DOHH2 (cell line): Measurements from ENCODE around the gene FBXO42.

Experiments
- H3F3A ChIP-seq: fragments of 200-600 bp; sonication (generic), shearing (Covaris generic); 2 replicates; pipeline ENCODE4 v1.6.0; 2016; ENCODE audit warnings: antibody characterized with exemption, mild to moderate bottlenecking; ENCODE audit not compliant: control insufficient read depth, insufficient read depth
- H3K27ac ChIP-seq: fragments of 200-600 bp; sonication (generic); 2 replicates; pipeline ENCODE4 v1.5.1; 2014; ENCODE audit warnings: low read depth, mild to moderate bottlenecking, low read length, moderate library complexity
- H3K27me3 ChIP-seq: fragments of 200-600 bp; sonication (generic); 2 replicates; pipeline ENCODE4 v1.6.1; 2014; ENCODE audit warnings: mild to moderate bottlenecking, low read length, mixed read lengths; ENCODE audit not compliant: control insufficient read depth
- H3K36me3 ChIP-seq: fragments of 200-600 bp; sonication (generic); 2 replicates; pipeline ENCODE4 v1.6.1; 2014; ENCODE audit warnings: mild to moderate bottlenecking, low read length, moderate library complexity, mixed read lengths; ENCODE audit not compliant: control insufficient read depth
- H3K4me1 ChIP-seq: fragments of 200-600 bp; sonication (generic); 2 replicates; pipeline ENCODE4 v1.6.1; 2014; ENCODE audit warnings: mild to moderate bottlenecking, low read length, mixed read lengths; ENCODE audit not compliant: control insufficient read depth
- H3K4me2 ChIP-seq: fragments of 200-600 bp; sonication (generic); 2 replicates; pipeline ENCODE4 v1.6.0; 2014; ENCODE audit warnings: mild to moderate bottlenecking, low read length, moderate library complexity
- H3K4me3 ChIP-seq: fragments of 200-600 bp; sonication (generic); 2 replicates; pipeline ENCODE4 v1.5.1; 2014; ENCODE audit warnings: mild to moderate bottlenecking, low read length, mixed read lengths
- H3K79me2 ChIP-seq: fragments of 200-600 bp; sonication (generic); 2 replicates; pipeline ENCODE4 v1.6.1; 2014; ENCODE audit warnings: mild to moderate bottlenecking, low read length, mixed read lengths; ENCODE audit not compliant: control insufficient read depth
- H3K9me2 ChIP-seq: fragments of 200-600 bp; sonication (generic); replicated peaks from 2 replicates; pipeline ENCODE4 v1.6.1; 2014; ENCODE audit warnings: mild to moderate bottlenecking, low read length, mixed read lengths; ENCODE audit not compliant: control insufficient read depth
- H3K9me3 ChIP-seq: fragments of 200-600 bp; sonication (generic); 2 replicates; pipeline ENCODE4 v1.6.1; 2014; ENCODE audit warnings: antibody characterized with exemption, low read length, mixed read lengths; ENCODE audit not compliant: control insufficient read depth, insufficient read depth
- H4K20me1 ChIP-seq: fragments of 200-600 bp; sonication (generic); 2 replicates; pipeline ENCODE4 v1.6.0; 2014; ENCODE audit warnings: low read depth, mild to moderate bottlenecking, antibody characterized with exemption, low read length, moderate library complexity; ENCODE audit not compliant: control insufficient read depth, insufficient read depth
- EZH2phosphoT487 ChIP-seq: fragments of 200-600 bp; sonication (generic); IDR thresholded peaks from 2 replicates; pipeline ENCODE4 v1.6.1; 2017; ENCODE audit warnings: borderline replicate concordance, mild to moderate bottlenecking, antibody characterized with exemption, low read length, moderate library complexity, mixed read lengths
- TF ChIP-seq, protein P1 (sequence below): fragments of 200-600 bp; sonication (generic); IDR thresholded peaks from one replicate; pipeline ENCODE4 v1.5.1; 2014; ENCODE audit warnings: antibody characterized with exemption, mild to moderate bottlenecking, low read depth, low read length; ENCODE audit not compliant: poor library complexity, severe bottlenecking

FBXO42 gene

GRCh38 chr1:16326833-16327404 lies 25.4 kb downstream of the FBXO42 start:
- Histone ChIP-seq H3K4me3 (no peak overlapping the region), H3K36me3 (peaks cover 7% of the 10 kb centered on the region), H3F3A (no peaks in the 10 kb centered on the region), H3K27me3 (no peaks in the 10 kb centered on the region), H3K4me1 (peaks cover under 1% of the 10 kb centered on the region; the same call in 1 of the 2 replicates), H3K79me2 (peaks cover 52% of the 10 kb centered on the region), H3K9me2 (no peaks in the 10 kb centered on the region), H3K4me2 (no peak overlapping the region), H3K27ac (no peak overlapping the region), H4K20me1 (0 out of 2 replicates have a peak, but pooled peaks cover 3% of the 10 kb centered on the region), H3K9me3 (no peaks in the 10 kb centered on the region)
- no peak for TF ChIP-seq EZH2phosphoT487
- TF ChIP-seq, protein P1, sequence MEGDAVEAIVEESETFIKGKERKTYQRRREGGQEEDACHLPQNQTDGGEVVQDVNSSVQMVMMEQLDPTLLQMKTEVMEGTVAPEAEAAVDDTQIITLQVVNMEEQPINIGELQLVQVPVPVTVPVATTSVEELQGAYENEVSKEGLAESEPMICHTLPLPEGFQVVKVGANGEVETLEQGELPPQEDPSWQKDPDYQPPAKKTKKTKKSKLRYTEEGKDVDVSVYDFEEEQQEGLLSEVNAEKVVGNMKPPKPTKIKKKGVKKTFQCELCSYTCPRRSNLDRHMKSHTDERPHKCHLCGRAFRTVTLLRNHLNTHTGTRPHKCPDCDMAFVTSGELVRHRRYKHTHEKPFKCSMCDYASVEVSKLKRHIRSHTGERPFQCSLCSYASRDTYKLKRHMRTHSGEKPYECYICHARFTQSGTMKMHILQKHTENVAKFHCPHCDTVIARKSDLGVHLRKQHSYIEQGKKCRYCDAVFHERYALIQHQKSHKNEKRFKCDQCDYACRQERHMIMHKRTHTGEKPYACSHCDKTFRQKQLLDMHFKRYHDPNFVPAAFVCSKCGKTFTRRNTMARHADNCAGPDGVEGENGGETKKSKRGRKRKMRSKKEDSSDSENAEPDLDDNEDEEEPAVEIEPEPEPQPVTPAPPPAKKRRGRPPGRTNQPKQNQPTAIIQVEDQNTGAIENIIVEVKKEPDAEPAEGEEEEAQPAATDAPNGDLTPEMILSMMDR: no peak

DNA sequence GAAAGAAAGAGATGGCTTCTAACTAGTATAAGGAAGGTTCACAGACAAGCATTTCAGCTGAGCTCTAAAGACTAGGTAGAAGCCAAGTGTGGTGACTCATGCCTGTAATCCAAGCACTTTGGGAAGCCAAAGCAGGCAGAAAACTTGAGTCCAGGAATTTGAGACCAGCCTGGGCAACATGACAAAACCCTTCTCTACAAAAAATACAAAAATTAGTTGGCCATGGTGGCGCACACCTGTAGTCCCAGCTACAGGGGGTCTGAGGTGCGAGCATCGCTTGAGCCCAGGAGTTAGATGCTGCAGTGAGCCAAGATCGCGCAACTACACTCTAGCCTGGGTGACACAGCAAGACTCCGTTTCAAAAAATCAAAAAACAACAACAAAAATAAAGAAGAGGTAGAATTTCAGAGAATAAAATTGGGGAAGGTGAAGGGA lies 27.8 kb downstream of the FBXO42 start:
- Histone ChIP-seq H3K9me2 (no peaks in the 10 kb centered on the region), H3K36me3 (peaks cover 7% of the 10 kb centered on the region), H3K4me1 (peaks cover 2% of the 10 kb centered on the region; the same call in 1 of the 2 replicates), H3K27me3 (no peaks in the 10 kb centered on the region), H4K20me1 (0 out of 2 replicates have a peak, but pooled peaks cover 3% of the 10 kb centered on the region), H3K27ac (no peak overlapping the region), H3K9me3 (no peaks in the 10 kb centered on the region), H3K4me3 (no peak overlapping the region), H3F3A (no peaks in the 10 kb centered on the region), H3K79me2 (peaks cover 59% of the 10 kb centered on the region), H3K4me2 (no peak overlapping the region)
- TF ChIP-seq, protein P1: no peak
- no peak for TF ChIP-seq EZH2phosphoT487

DNA sequence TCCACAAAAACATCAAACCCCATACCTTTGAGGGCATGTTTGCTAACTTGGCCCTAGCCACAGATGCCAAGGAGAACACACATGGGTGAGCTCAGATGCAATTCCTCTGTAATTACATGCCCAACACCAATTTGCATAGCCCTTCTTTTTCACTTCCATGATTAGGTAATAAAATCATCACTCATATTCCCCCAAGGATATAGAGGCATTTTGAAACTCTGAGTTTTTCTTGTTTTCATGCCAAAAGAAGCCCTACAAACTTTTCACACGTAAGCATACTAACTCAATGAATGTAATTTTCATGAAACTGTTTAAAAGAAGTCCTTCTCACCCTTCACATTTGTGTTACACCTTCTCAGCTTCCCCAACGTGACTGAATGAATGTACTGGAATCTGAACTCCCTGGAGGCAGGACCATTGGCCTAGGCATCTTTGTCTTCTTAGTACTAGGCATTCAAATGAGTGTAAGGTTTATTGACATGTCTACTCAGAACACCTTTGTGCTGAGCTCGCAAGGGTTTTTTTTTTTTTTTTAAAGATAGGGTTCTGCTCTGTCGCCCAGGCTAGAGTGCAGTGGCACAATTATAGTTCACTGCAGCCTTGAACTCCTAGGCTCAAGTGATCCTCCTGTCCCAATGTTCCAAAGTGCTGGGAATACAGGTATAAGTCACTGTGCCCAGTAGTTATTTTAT lies 31.0 kb downstream of the FBXO42 start:
- Histone ChIP-seq H3K4me3 (no peak overlapping the region), H3K9me2 (no peaks in the 10 kb centered on the region), H4K20me1 (0 out of 2 replicates have a peak, but pooled peaks cover 3% of the 10 kb centered on the region), H3K9me3 (no peaks in the 10 kb centered on the region), H3K27ac (no peak overlapping the region), H3K27me3 (no peaks in the 10 kb centered on the region), H3K4me1 (peaks cover 2% of the 10 kb centered on the region; the same call in 1 of the 2 replicates), H3K79me2 (peaks cover 60% of the 10 kb centered on the region), H3K4me2 (no peak overlapping the region), H3K36me3 (no peaks in the 10 kb centered on the region; the same call in 1 of the 2 replicates), H3F3A (no peaks in the 10 kb centered on the region)
- TF ChIP-seq, protein P1: no peak
- no peak for TF ChIP-seq EZH2phosphoT487
